H1 (cell line): ENCODE data around the gene KCND3. TPM values are rescaled to one million over a fixed set of nuclear protein-coding genes. Genes with fewer than 3 reads are reported as not detected.

Experiments
- CTCF ChIA-PET: fragments of 300-600 bp; sonication (Branson Sonifier 250); formaldehyde crosslinking; loops from one replicate; lab custom pipeline; 2021; ENCODE audit not compliant: partially characterized antibody; lab: Charles Lee
- POLR2A ChIA-PET: fragments of 300-600 bp; sonication (Branson Sonifier 250); formaldehyde crosslinking; loops from one replicate; lab custom pipeline; 2021; ENCODE audit warnings: inconsistent platforms; ENCODE audit not compliant: partially characterized antibody; lab: Charles Lee
- DNase-seq, 2 experiments: peaks; one replicate each; pipeline versions ENCODE4 v3.0.0 to v3.0.0-alpha.2; 2010 to 2022; ENCODE audit warnings: low spot score in 2 of 2, low read depth in 1 of 2, mixed read lengths in 1 of 2
- FAIRE-seq: peaks from 2 replicates; lab custom pipeline; 2011; peaks lifted over from hg19 to GRCh38; lab: Jason Lieb, UNC
- H2AFZ ChIP-seq: 2 replicates; pipeline ENCODE4 v1.8.1; 2012; ENCODE audit warnings: low read length, inconsistent platforms
- H2AK5ac ChIP-seq: 2 replicates; pipeline ENCODE4 v1.6.1; 2013; ENCODE audit warnings: low read depth, low read length
- H2BK120ac ChIP-seq: replicated peaks from 2 replicates; pipeline ENCODE3; 2013; ENCODE audit warnings: low read depth, low read length, inconsistent platforms
- H2BK12ac ChIP-seq: 2 replicates; pipeline ENCODE4 v1.6.1; 2013; ENCODE audit warnings: low read depth, low read length
- H2BK15ac ChIP-seq: 2 replicates; pipeline ENCODE4 v1.6.1; 2013; ENCODE audit warnings: low read length
- H2BK20ac ChIP-seq: 2 replicates; pipeline ENCODE4 v1.6.1; 2013; ENCODE audit warnings: low read length
- H2BK5ac ChIP-seq: 2 replicates; pipeline ENCODE4 v1.6.1; 2013; ENCODE audit warnings: low read depth, low read length
- H3K14ac ChIP-seq: 2 replicates; pipeline ENCODE4 v1.6.1; 2013; ENCODE audit warnings: inconsistent platforms; ENCODE audit not compliant: insufficient read length
- H3K18ac ChIP-seq: 2 replicates; pipeline ENCODE4 v1.6.1; 2013; ENCODE audit warnings: low read length; ENCODE audit errors: extremely low read depth
- H3K23ac ChIP-seq: 2 replicates; pipeline ENCODE4 v1.6.1; 2013; ENCODE audit warnings: inconsistent platforms; ENCODE audit not compliant: insufficient read length
- H3K23me2 ChIP-seq: 2 replicates; pipeline ENCODE4 v1.6.1; 2013; ENCODE audit warnings: low read depth, low read length
- H3K27ac ChIP-seq: 2 replicates; pipeline ENCODE4 v1.6.1; 2011; ENCODE audit warnings: low read depth, low read length, inconsistent platforms
- H3K27me3 ChIP-seq, 4 experiments: replicated peaks in 1 of 4; 1 replicate in 1 of 4; 2 replicates in 3 of 4; pipeline versions ENCODE4 v1.6.1 to v1.8.1; 2011 to 2013; ENCODE audit warnings: low read length in 3 of 4, mild to moderate bottlenecking in 3 of 4, inconsistent platforms in 2 of 4, mixed read lengths in 2 of 4, moderate library complexity in 1 of 4; ENCODE audit not compliant: control insufficient read depth in 3 of 4, insufficient read depth in 3 of 4; ENCODE audit errors: extremely low read depth in 1 of 4
- H3K36me3 ChIP-seq, 4 experiments: 2 replicates each; pipeline versions ENCODE4 v1.6.1 to v1.8.1; 2011 to 2013; ENCODE audit warnings: mild to moderate bottlenecking in 4 of 4, low read length in 3 of 4, moderate library complexity in 2 of 4, control low read depth in 1 of 4, inconsistent platforms in 1 of 4; ENCODE audit not compliant: insufficient read depth in 4 of 4, control insufficient read depth in 2 of 4
- H3K4ac ChIP-seq: replicated peaks from 2 replicates; pipeline ENCODE3; 2013; ENCODE audit warnings: low read length, low read depth, mixed read lengths, inconsistent platforms; ENCODE audit not compliant: insufficient read length
- H3K4me1 ChIP-seq, 4 experiments: replicated peaks in 1 of 4; 1 replicate in 1 of 4; 2 replicates in 3 of 4; pipeline versions ENCODE4 v1.6.1 to v1.8.1; 2011 to 2013; ENCODE audit warnings: low read length in 3 of 4, inconsistent platforms in 2 of 4, mixed read lengths in 1 of 4; ENCODE audit not compliant: insufficient read depth in 4 of 4, control insufficient read depth in 3 of 4
- H3K4me2 ChIP-seq, 2 experiments: 2 replicates each; pipeline versions ENCODE4 v1.6.1 to v1.8.1; 2011 to 2013; ENCODE audit warnings: low read depth in 2 of 2, low read length in 2 of 2, control low read depth in 1 of 2, inconsistent platforms in 1 of 2, mild to moderate bottlenecking in 1 of 2; ENCODE audit not compliant: insufficient read depth in 1 of 2
- H3K4me3 ChIP-seq, 4 experiments: fragments of 200-600, 300-600 bp in 1 of 4; sonication (generic), shearing (Covaris generic), sonication (Bioruptor Twin) in 1 of 4; 2 replicates each; pipeline versions ENCODE4 v1.5.1 to v1.8.1; 2011 to 2016; ENCODE audit warnings: low read length in 4 of 4, low read depth in 3 of 4, control low read depth in 2 of 4, inconsistent platforms in 2 of 4, mild to moderate bottlenecking in 2 of 4, mixed read lengths in 1 of 4, moderate library complexity in 1 of 4; ENCODE audit not compliant: insufficient read depth in 2 of 4; ENCODE audit errors: extremely low read depth in 1 of 4
- H3K56ac ChIP-seq: replicated peaks from 2 replicates; pipeline ENCODE3; 2013; ENCODE audit warnings: low read depth, mild to moderate bottlenecking, mixed read lengths, low read length, inconsistent platforms; ENCODE audit not compliant: insufficient read length
- H3K79me1 ChIP-seq: 2 replicates; pipeline ENCODE4 v1.6.1; 2013; ENCODE audit warnings: low read depth, low read length, control low read depth
- H3K79me2 ChIP-seq, 2 experiments: 2 replicates each; pipeline versions ENCODE4 v1.6.1 to v1.8.1; 2012 to 2013; ENCODE audit warnings: low read length in 2 of 2, mild to moderate bottlenecking in 2 of 2, inconsistent platforms in 1 of 2; ENCODE audit not compliant: insufficient read depth in 2 of 2, control insufficient read depth in 1 of 2
- H3K9ac ChIP-seq, 4 experiments: replicated peaks in 1 of 4; 1 replicate in 1 of 4; 2 replicates in 3 of 4; pipeline versions ENCODE4 v1.6.1 to v1.8.1; 2011 to 2013; ENCODE audit warnings: low read depth in 3 of 4, low read length in 3 of 4, control low read depth in 2 of 4, mild to moderate bottlenecking in 2 of 4, moderate library complexity in 2 of 4, inconsistent platforms in 1 of 4; ENCODE audit errors: extremely low read depth in 1 of 4
- H3K9me3 ChIP-seq, 2 experiments: 2 replicates each; pipeline versions ENCODE4 v1.6.1 to v1.8.1; 2012 to 2013; ENCODE audit warnings: mild to moderate bottlenecking in 2 of 2, moderate library complexity in 2 of 2, control low read depth in 1 of 2, inconsistent platforms in 1 of 2, low read depth in 1 of 2, low read length in 1 of 2, mixed read lengths in 1 of 2; ENCODE audit not compliant: insufficient read depth in 2 of 2
- H4K20me1 ChIP-seq, 2 experiments: replicated peaks in 1 of 2; 2 replicates each; pipeline versions ENCODE3 to v1.8.1; 2011 to 2013; ENCODE audit warnings: inconsistent platforms in 2 of 2, low read length in 2 of 2, mild to moderate bottlenecking in 1 of 2; ENCODE audit not compliant: insufficient read depth in 2 of 2, control insufficient read depth in 1 of 2
- H4K5ac ChIP-seq: 2 replicates; pipeline ENCODE4 v1.6.1; 2013; ENCODE audit warnings: low read length, low read depth, mixed read lengths, inconsistent platforms; ENCODE audit not compliant: insufficient read length
- H4K8ac ChIP-seq: 2 replicates; pipeline ENCODE4 v1.8.0; 2013; ENCODE audit warnings: mild to moderate bottlenecking, moderate library complexity, low read length, inconsistent platforms; ENCODE audit not compliant: insufficient read depth; ENCODE audit errors: extremely low read depth
- H4K91ac ChIP-seq: replicated peaks from 2 replicates; pipeline ENCODE3; 2013; ENCODE audit warnings: low read length, mixed read lengths, inconsistent platforms; ENCODE audit not compliant: insufficient read length
- BACH1 ChIP-seq: IDR thresholded peaks from 2 replicates; pipeline ENCODE4 v1.6.1; 2012; ENCODE audit warnings: low read length, improper control_type of control experiment
- CHD1 ChIP-seq: IDR thresholded peaks from 2 replicates; pipeline ENCODE4 v1.6.1; 2012; ENCODE audit warnings: low read depth, low read length, improper control_type of control experiment
- CREB1 ChIP-seq: IDR thresholded peaks from 2 replicates; pipeline ENCODE4 v1.6.1; 2012; ENCODE audit warnings: inconsistent platforms
- E2F6 ChIP-seq: IDR thresholded peaks from 2 replicates; pipeline ENCODE4 v1.6.1; 2012; ENCODE audit warnings: inconsistent platforms
- GABPA ChIP-seq: IDR thresholded peaks from 2 replicates; pipeline ENCODE4 v1.6.1; 2011; ENCODE audit warnings: mild to moderate bottlenecking, low read length, moderate library complexity, borderline replicate concordance; ENCODE audit not compliant: insufficient read depth
- JUN ChIP-seq: IDR thresholded peaks from 2 replicates; pipeline ENCODE4 v1.6.1; 2011; ENCODE audit warnings: low read depth, mild to moderate bottlenecking, improper control_type of control experiment, low read length
- NANOG ChIP-seq: IDR thresholded peaks from 2 replicates; pipeline ENCODE4 v1.6.1; 2011; ENCODE audit warnings: low read length, low read depth, mild to moderate bottlenecking, inconsistent platforms; ENCODE audit not compliant: insufficient read depth, poor library complexity, severe bottlenecking
- RAD21 ChIP-seq, 2 experiments: IDR thresholded peaks in 1 of 2; conservative IDR thresholded peaks in 1 of 2; 2 replicates each; pipeline ENCODE4 v1.6.1; 2011; ENCODE audit warnings: low read depth in 2 of 2, low read length in 2 of 2, improper control_type of control experiment in 1 of 2, inconsistent platforms in 1 of 2, mild to moderate bottlenecking in 1 of 2, moderate library complexity in 1 of 2
- RBBP5 ChIP-seq: IDR thresholded peaks from 2 replicates; pipeline ENCODE4 v1.7.1; 2012; ENCODE audit warnings: low read depth, mild to moderate bottlenecking, inconsistent platforms, low read length, moderate library complexity, borderline replicate concordance
- SRF ChIP-seq: IDR thresholded peaks from 2 replicates; pipeline ENCODE4 v1.6.1; 2011; ENCODE audit warnings: mild to moderate bottlenecking, low read depth, low read length, moderate library complexity
- SUZ12 ChIP-seq: fragments of 200-600 bp; sonication (generic); IDR thresholded peaks from 2 replicates; pipeline ENCODE4 v1.6.1; 2012; ENCODE audit warnings: mild to moderate bottlenecking, inconsistent platforms, low read length, moderate library complexity, mixed read lengths
- YY1 ChIP-seq: IDR thresholded peaks from 2 replicates; pipeline ENCODE4 v1.6.1; 2011; ENCODE audit warnings: low read depth, mild to moderate bottlenecking, low read length
- ZNF274 ChIP-seq: IDR thresholded peaks from 2 replicates; pipeline ENCODE4 v1.7.0; 2012; ENCODE audit warnings: low read length, borderline replicate concordance; ENCODE audit errors: extremely low read depth
- WGBS, 2 experiments: shearing (Covaris generic) in 1 of 2; methylation state at CpG; one replicate each; pipeline versions ENCODE4 v1.1.6 to v1.1.7; 2013 to 2015; ENCODE audit warnings: low lambda C conversion rate in 2 of 2, mixed read lengths in 2 of 2, inconsistent platforms in 1 of 2, low coverage in 1 of 2, missing lambda C conversion rate in 1 of 2; ENCODE audit not compliant: insufficient replicate concordance in 2 of 2, insufficient coverage in 1 of 2, insufficient read length in 1 of 2; ENCODE audit errors: extremely low coverage in 1 of 2, missing lambda C conversion rate in 1 of 2; 5-methylcytosine and 5-hydroxymethylcytosine counted together
- polyA plus RNA-seq, 7 experiments: library from polyadenylated mRNA; depleted of rRNA in 3 of 7; stranded (reverse) in 5 of 7; unstranded in 2 of 7; fragments of >200 nt in 5 of 7; fragments of 200-250 nt in 2 of 7; gene quantifications; 1 replicate in 5 of 7; 2 replicates in 1 of 7; 4 replicates in 1 of 7; pipeline versions ENCODE4 v1.2.1 to v1.2.3, GENCODE V29; 2011 to 2013; ENCODE audit warnings: missing spikeins in 2 of 7, mixed read lengths in 2 of 7
- total RNA-seq: library from RNA; stranded (reverse); fragmentation: NEBNext Ultra II Directional; extraction: Animal tissue kit (Norgen Biotek cat#: 25700); gene quantifications from 2 replicates; pipeline ENCODE4 v1.2.1, GENCODE V29; 2021

The KCND3 gene
- total and polyA plus RNA-seq, 2 of the 8 experiments (the other 6 are each of a cell fraction or from before 2014, with no cell fraction given): 0.14 to 0.48 TPM

- Histone ChIP-seq H2BK5ac (no peak overlapping the region), H2BK20ac (no peak overlapping the region), H4K8ac (no peak overlapping the region), H3K9me3 (no peaks in the 10 kb centered on the region), H2BK15ac (no peak overlapping the region), H3K4me3 (no peak overlapping the region), H3K4me1 (peaks cover 0 to 3% (median 0%) of the 10 kb centered on the region in 4 experiments; a peak in 4 of 7 replicates), H3K14ac (no peak overlapping the region), H2BK120ac (no peak overlapping the region), H2AK5ac (no peak overlapping the region), H3K4me2 (no peak overlapping the region), H3K79me2 (no peaks in the 10 kb centered on the region), H3K36me3 (no peaks in the 10 kb centered on the region), H3K23me2 (no peaks in the 10 kb centered on the region), H3K4ac (no peak overlapping the region), H3K18ac (no peak overlapping the region), H3K79me1 (no peaks in the 10 kb centered on the region), H4K5ac (no peak overlapping the region), H2AFZ (no peak overlapping the region), H3K56ac (no peak overlapping the region), H2BK12ac (no peak overlapping the region), H3K27me3 (no peaks in the 10 kb centered on the region; a peak in 1 of 7 replicates), H3K9ac (no peak overlapping the region), H3K27ac (no peak overlapping the region), H4K91ac (no peak overlapping the region), H3K23ac (no peak overlapping the region), H4K20me1 (no peaks in the 10 kb centered on the region)
- CTCF ChIA-PET: interaction anchor here (0.6 to 42.0 kb wide), 31 partner anchors 3 to 1941 kb away, joined by 3 to 1070 read pairs (median 4); partner anchors contain the start of genes DDX20, INKA2 and RAP1A
- POLR2A ChIA-PET: interaction anchor here (0.7 to 2.2 kb wide), 7 partner anchors 9 to 34 kb away, joined by 3 to 8 read pairs (median 3); partner anchors contain the start of gene DDX20
- WGBS, 2 experiments: 23% methylated on average over 3 of the region's 3 CpGs; no CpG with 5 or more reads in 1 of the 2 experiments
- DNase-seq (peak in 1 of 2 experiments; percentile 70), FAIRE-seq (peak; percentile 81)
- TF ChIP-seq GABPA (0 out of 2 replicates have a peak, but pooled peaks have one; percentile 23), RBBP5 (no peak), ZNF274 (no peak), SRF (no peak), RAD21 (IDR thresholded peaks at IDR 0.05 in 1 of 2, conservative IDR thresholded peaks at IDR 0.05 in 1 of 2; ENCODE audit: low read depth in 2 of 2, low read length in 2 of 2) (peak; percentile 73 to 84), CHD1 (no peak), SUZ12 (no peak), BACH1 (no peak), JUN (no peak), E2F6 (0 out of 2 replicates have a peak, but pooled peaks have one; percentile 10), NANOG (no peak), YY1 (peak; percentile 35; the same call in 1 of the 2 replicates), CREB1 (peak; percentile 81)
Measured at GRCh38 chr1:111747282-111747734, 242.2 kb downstream of the KCND3 start.
